Muscle layer of duodenum (tissue), 2 donors: ENCODE data around the gene PCMT1.
"Not testable (repeated sequence)": the region's sequence is repeated elsewhere in the genome, so short reads cannot be mapped to it uniquely, and the experiment has no call there.

Experiments
- H3K27ac ChIP-seq: one replicate; pipeline ENCODE4 v1.7.0; 2013; ENCODE audit warnings: mild to moderate bottlenecking, low read length
- H3K27me3 ChIP-seq: one replicate; pipeline ENCODE4 v1.7.0; 2013; ENCODE audit warnings: low read depth, mild to moderate bottlenecking, control low read depth, low read length
- H3K36me3 ChIP-seq, 2 donors: one replicate each; pipeline ENCODE4 v1.7.0; 2013; ENCODE audit warnings: low read length in 2 of 2, control low read depth in 1 of 2, mild to moderate bottlenecking in 1 of 2; ENCODE audit not compliant: insufficient read depth in 2 of 2, control insufficient read depth in 1 of 2
- H3K4me1 ChIP-seq, 2 donors: one replicate each; pipeline ENCODE4 v1.7.0; 2013; ENCODE audit warnings: low read length in 2 of 2, mild to moderate bottlenecking in 2 of 2, control low read depth in 1 of 2, moderate library complexity in 1 of 2; ENCODE audit not compliant: insufficient read depth in 2 of 2, control insufficient read depth in 1 of 2
- H3K4me3 ChIP-seq, 2 donors: one replicate each; pipeline ENCODE4 v1.7.0; 2013; ENCODE audit warnings: low read length in 2 of 2, low read depth in 1 of 2, mild to moderate bottlenecking in 1 of 2
- H3K9me3 ChIP-seq, 2 donors: one replicate each; pipeline ENCODE4 v1.7.0; 2013; ENCODE audit warnings: low read length in 2 of 2, control low read depth in 1 of 2, mild to moderate bottlenecking in 1 of 2; ENCODE audit not compliant: control insufficient read depth in 1 of 2
- donor health status: healthy.

PCMT1 gene

GRCh38 chr6:149751239-149751638, 1.7 kb downstream of the PCMT1 start:
- no peaks in the 10 kb centered on the region for H3K36me3 ChIP-seq
- H3K9me3 ChIP-seq: no peaks in the 10 kb centered on the region
- H3K27me3 ChIP-seq: no peaks in the 10 kb centered on the region
- H3K27ac ChIP-seq: no peak overlapping the region
- H3K4me3 ChIP-seq: peak overlapping the region in 1 of 2 donors; percentile 99
- H3K4me1 ChIP-seq: peaks cover 0 to 24% of the 10 kb centered on the region in 2 donors

DNA sequence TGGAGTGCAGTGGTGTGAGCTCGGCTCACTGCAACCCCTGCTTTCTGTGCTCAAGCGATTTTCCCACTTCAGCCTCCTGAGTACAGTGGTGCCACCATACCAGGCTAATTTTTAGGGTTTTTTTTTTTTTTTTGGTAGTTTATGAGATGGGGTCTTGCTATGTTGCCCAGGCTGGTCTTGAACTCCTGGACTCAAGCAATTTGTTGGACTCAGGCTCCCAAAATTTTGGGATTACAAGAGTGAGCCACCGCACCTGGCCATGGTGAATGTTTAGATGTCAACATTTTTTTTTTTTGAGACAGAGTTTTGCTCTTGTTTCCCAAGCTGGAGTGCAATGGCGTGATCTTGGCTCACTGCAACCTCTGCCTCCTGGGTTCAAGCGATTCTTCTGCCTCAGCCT, 2.4 kb downstream of the PCMT1 start:
- H3K9me3 ChIP-seq, H3K36me3 ChIP-seq, H3K27ac ChIP-seq, H3K4me3 ChIP-seq, H3K27me3 ChIP-seq: not testable (repeated sequence)
- peaks cover 0 to 19% of the 10 kb centered on the region in 2 donors for H3K4me1 ChIP-seq

GRCh38 chr6:149752600-149753373, 3.2 kb downstream of the PCMT1 start:
- H3K27ac ChIP-seq: no peak overlapping the region
- no peaks in the 10 kb centered on the region for H3K9me3 ChIP-seq
- H3K36me3 ChIP-seq: no peaks in the 10 kb centered on the region
- H3K27me3 ChIP-seq: no peaks in the 10 kb centered on the region
- no peak overlapping the region for H3K4me3 ChIP-seq
- peaks cover 0 to 19% of the 10 kb centered on the region in 2 donors for H3K4me1 ChIP-seq

GRCh38 chr6:149753374-149753637, 3.8 kb downstream of the PCMT1 start:
- H3K9me3 ChIP-seq, H3K36me3 ChIP-seq, H3K27ac ChIP-seq, H3K4me3 ChIP-seq, H3K27me3 ChIP-seq: not testable (repeated sequence)
- H3K4me1 ChIP-seq: peaks cover 0 to 19% of the 10 kb centered on the region in 2 donors

DNA sequence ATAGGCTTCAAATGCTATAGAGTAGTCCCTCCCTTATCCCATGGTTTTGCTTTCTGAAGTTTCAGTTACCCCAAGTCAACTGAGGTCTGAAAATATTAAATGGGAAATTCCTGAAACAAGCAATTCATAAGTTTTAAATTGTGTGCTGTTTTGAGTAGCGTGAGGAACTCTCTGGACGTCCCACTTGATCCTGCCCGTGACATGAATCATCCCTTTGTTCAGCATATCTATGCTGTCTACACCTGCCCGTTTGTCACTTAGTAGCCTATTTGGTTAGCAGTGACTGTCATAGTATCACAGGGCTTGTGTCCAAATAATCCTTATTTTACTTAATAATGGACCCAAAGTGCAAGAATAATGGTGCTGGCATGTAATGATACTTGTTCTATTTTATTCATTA, 5.0 kb downstream of the PCMT1 start:
- Histone ChIP-seq H3K9me3 (no peaks in the 10 kb centered on the region), H3K27ac (no peak overlapping the region), H3K27me3 (no peaks in the 10 kb centered on the region), H3K4me3 (no peak overlapping the region), H3K36me3 (no peaks in the 10 kb centered on the region), H3K4me1 (peaks cover 0 to 19% of the 10 kb centered on the region in 2 donors)

DNA sequence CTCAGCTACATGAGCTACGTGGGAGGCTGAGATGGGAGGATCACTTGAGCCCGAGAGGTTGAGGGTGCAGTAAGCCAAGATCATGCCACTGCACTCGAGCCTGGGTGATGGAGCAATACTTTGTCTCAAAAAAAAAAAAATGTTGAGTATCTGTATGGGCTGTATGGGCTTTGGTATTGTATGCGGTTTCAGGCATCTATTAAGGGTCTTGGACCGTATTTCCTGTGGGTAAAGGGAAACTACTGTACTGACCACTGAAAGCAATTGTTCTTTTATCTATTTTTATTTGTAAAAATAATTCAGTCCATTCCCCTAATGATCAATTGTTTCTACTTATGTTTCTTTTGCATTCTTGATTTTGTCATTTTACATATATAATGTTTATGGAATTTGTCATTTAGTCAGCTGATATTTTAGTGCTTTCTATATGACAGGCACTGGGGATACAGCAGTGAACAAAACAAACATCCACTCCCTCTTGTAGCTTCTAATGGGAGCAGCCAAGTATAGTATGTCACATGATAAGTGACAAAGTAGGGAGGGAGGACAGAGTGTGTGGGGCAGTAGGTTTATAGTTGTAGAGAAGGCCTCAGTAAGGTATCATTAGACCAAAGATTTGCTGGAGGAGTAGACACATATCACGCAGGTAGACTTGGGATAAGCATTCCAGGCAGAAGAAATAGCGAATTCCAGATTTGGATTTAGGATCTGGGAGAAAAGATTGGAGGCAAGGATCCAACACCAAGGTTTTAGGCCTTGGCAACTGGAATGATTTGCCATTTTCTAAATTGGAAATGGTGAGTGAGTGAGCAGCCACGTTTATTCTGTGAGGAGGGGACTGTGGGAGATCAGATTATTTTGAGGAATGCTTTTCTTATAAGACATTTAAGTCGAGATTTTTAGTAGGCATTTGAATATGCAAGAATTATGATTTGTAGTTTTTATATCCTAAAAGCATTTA, 6.0 kb downstream of the PCMT1 start:
- no peaks in the 10 kb centered on the region for H3K27me3 ChIP-seq
- no peak overlapping the region for H3K4me3 ChIP-seq
- peaks cover 0 to 15% of the 10 kb centered on the region in 2 donors for H3K4me1 ChIP-seq
- H3K9me3 ChIP-seq: no peaks in the 10 kb centered on the region
- no peaks in the 10 kb centered on the region for H3K36me3 ChIP-seq
- H3K27ac ChIP-seq: no peak overlapping the region

DNA sequence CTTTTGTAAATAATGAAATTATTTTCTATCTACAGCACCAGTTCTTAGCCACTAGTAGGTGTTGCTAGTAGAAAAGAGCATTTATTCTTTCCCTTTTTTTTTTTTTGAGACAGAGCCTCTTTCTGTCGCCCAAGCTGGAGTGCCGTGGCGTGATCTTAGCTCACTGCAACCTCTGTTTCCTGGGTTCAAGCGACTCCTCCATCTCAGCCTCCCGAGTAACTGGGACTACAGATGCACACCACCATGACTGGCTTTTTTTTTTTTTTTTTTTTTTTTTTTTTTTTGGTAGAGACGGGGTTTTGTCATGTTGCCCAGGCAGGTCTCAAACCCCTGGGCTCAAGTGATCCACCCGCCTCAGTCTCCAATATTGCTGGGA, 6.7 kb downstream of the PCMT1 start:
- H3K4me3 ChIP-seq: no peak overlapping the region
- no peak overlapping the region for H3K27ac ChIP-seq
- peaks cover 0 to 8% of the 10 kb centered on the region in 2 donors for H3K4me1 ChIP-seq
- no peaks in the 10 kb centered on the region for H3K27me3 ChIP-seq
- no peaks in the 10 kb centered on the region for H3K36me3 ChIP-seq
- H3K9me3 ChIP-seq: no peaks in the 10 kb centered on the region

- H3K27ac ChIP-seq: no peak overlapping the region
- no peaks in the 10 kb centered on the region for H3K27me3 ChIP-seq
- H3K36me3 ChIP-seq: peaks cover 0 to 8% of the 10 kb centered on the region in 2 donors
- peaks cover 0 to 4% of the 10 kb centered on the region in 2 donors for H3K9me3 ChIP-seq
- no peak overlapping the region for H3K4me3 ChIP-seq
- H3K4me1 ChIP-seq: no peaks in the 10 kb centered on the region
Measured at GRCh38 chr6:149761438-149761837, 11.9 kb downstream of the PCMT1 start.

- Histone ChIP-seq H3K9me3 (peaks cover 0 to 7% of the 10 kb centered on the region in 2 donors), H3K36me3 (peaks cover 0 to 17% of the 10 kb centered on the region in 2 donors), H3K27me3 (no peaks in the 10 kb centered on the region), H3K27ac (no peak overlapping the region), H3K4me3 (no peak overlapping the region), H3K4me1 (no peaks in the 10 kb centered on the region)
Measured at GRCh38 chr6:149763866-149764265, 14.3 kb downstream of the PCMT1 start.

DNA sequence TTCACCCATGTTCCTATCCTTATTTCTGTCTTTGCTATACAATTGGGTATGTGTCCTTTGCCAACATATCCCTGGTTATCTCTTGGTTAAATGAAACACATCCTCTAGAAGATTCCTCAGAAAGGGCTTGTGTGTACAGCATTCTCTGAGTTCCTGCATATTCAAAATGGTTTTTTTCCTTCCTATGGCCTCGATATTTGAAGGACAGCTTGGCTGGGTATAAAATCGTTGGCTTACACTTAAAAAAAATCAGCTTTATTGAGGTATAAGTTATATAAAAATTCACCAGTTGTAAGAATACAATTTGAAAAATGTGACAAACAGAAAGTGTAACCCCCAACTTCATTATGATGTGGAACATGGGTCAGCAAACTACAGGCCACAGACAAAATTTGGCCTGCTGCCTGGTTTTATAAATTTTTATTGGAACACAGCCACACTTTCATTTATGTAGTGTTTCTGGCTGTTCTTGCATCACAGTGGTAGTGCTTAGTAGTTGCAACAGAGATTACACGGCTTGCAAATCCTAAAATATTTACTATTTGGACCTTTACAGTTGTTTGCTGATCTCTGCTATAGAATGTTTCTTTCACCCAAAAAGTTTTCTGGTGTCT, 16.7 kb downstream of the PCMT1 start:
- no peak overlapping the region for H3K4me3 ChIP-seq
- no peaks in the 10 kb centered on the region for H3K27me3 ChIP-seq
- H3K9me3 ChIP-seq: peaks cover 0 to 7% of the 10 kb centered on the region in 2 donors
- no peak overlapping the region for H3K27ac ChIP-seq
- peaks cover 0 to 17% of the 10 kb centered on the region in 2 donors for H3K36me3 ChIP-seq
- H3K4me1 ChIP-seq: no peaks in the 10 kb centered on the region

GRCh38 chr6:149769676-149770075, 20.1 kb downstream of the PCMT1 start:
- Histone ChIP-seq H3K36me3 (peaks cover 5 to 37% of the 10 kb centered on the region in 2 donors), H3K9me3 (peaks cover 0 to 7% of the 10 kb centered on the region in 2 donors), H3K4me3 (no peak overlapping the region), H3K4me1 (no peaks in the 10 kb centered on the region), H3K27ac (no peak overlapping the region), H3K27me3 (no peaks in the 10 kb centered on the region)
